ENCODE data around the gene NEDD9. TPM values are rescaled to one million over a fixed set of nuclear protein-coding genes. Genes with fewer than 3 reads are reported as not detected.
A peak's percentile ranks its signal among the peaks of the same experiment; 100 is the strongest.

NEDD9 gene
- total RNA-seq, 4 donors from 2014 or later: 19.8 to 49.4 (median 35.6) TPM

DNA sequence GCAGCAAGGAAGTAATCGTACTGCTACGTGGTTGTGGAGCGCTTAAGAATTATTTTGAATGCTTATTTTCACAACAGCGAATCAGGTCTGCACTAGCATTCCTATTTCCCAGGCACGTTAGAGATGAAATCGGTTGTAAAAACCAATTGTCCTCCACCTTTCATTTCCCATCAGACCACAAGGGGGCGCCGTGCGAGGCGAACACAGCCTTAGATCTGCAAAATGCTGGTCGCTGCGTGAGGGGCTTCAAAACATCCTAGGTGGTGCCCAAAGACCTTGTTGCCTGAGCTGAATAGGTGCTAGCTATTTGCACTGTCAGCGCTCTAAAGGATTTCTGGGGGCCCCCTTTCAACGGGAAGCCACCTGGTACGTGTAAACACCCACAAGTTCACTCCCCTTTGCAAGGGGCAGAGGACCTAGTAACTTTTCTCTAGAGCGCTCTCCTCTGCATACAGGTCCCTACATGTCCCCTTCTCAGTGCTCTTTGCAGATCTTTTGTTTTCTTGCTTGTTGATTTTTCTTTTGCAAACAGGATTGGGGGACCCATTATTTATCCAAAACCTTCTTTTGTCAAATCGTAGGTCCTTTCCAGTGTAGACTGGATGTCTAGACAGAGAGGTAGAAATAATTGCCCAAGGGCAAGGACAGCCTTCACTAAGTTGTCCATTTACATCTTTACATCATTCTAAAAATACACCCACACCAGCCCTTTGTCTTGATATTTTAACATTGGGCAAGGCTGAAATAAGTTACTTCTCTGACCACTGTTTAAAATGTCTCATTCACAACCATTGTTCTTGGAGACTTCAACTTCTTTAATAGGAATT lies 59.8 kb downstream of the NEDD9 start:
- Histone ChIP-seq H3K9me3 (no peaks in the 10 kb centered on the region), H3K4me3 (no peak overlapping the region), H3K27me3 (no peaks in the 10 kb centered on the region), H3K36me3 (no peaks in the 10 kb centered on the region), H3K4me1 (peaks cover 0 to 5% of the 10 kb centered on the region in 2 donors), H3K27ac (no peak overlapping the region)
- TF ChIP-seq, protein P1, sequence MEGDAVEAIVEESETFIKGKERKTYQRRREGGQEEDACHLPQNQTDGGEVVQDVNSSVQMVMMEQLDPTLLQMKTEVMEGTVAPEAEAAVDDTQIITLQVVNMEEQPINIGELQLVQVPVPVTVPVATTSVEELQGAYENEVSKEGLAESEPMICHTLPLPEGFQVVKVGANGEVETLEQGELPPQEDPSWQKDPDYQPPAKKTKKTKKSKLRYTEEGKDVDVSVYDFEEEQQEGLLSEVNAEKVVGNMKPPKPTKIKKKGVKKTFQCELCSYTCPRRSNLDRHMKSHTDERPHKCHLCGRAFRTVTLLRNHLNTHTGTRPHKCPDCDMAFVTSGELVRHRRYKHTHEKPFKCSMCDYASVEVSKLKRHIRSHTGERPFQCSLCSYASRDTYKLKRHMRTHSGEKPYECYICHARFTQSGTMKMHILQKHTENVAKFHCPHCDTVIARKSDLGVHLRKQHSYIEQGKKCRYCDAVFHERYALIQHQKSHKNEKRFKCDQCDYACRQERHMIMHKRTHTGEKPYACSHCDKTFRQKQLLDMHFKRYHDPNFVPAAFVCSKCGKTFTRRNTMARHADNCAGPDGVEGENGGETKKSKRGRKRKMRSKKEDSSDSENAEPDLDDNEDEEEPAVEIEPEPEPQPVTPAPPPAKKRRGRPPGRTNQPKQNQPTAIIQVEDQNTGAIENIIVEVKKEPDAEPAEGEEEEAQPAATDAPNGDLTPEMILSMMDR (IDR thresholded peaks at IDR 0.05 in 4 of 5, conservative IDR thresholded peaks at IDR 0.05 in 1 of 5): peak; percentile 63 to 85 (median 76)
- no peak for TF ChIP-seq POLR2A (IDR thresholded peaks at IDR 0.05)
- ATAC-seq (peak in 1 of 2 donors; percentile 50), DNase-seq (peak in 1 of 2 donors; percentile 11)
- intact Hi-C loops (cut with DNase I; ENCODE audit: low total_unique reads) (loop anchor here (1.0 to 5.0 kb wide), 3 partner anchors 60 to 324 kb away; partner anchors contain the start of gene NEDD9), in situ Hi-C loops (cut with MboI; ENCODE audit: low sequenced_read_pairs in 4 of 4) (loop anchor here in 3 of 4 donors (10.0 kb wide), 1 partner anchor 322 kb away; no protein-coding TSS in a partner anchor)

DNA sequence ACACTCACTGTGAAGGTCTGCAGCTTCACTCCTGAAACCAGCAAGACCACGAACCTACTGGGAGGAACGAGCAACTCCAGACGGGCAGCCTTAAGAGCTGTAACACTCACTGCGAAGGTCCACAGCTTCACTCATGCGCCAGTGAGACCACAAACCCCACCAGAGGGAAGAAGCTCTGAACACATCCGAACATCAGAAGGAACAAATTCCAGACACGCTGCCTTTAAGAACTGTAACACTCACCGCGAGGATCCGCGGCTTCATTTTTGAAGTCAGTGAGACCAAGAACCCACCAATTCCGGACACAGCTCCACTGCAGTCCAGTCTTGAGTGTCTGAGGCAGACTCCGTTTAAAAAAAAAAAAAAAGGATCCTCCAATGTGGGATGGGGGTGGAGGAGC lies 60.5 kb downstream of the NEDD9 start:
- no peaks in the 10 kb centered on the region for H3K9me3 ChIP-seq
- H3K27ac ChIP-seq: no peak overlapping the region
- in situ Hi-C loops (cut with MboI; ENCODE audit: low sequenced_read_pairs in 4 of 4) (loop anchor here in 3 of 4 donors (10.0 kb wide), 1 partner anchor 323 kb away; no protein-coding TSS in a partner anchor), intact Hi-C loops (cut with DNase I; ENCODE audit: low total_unique reads) (loop anchor here (1.0 to 5.0 kb wide), 3 partner anchors 60 to 324 kb away; partner anchors contain the start of gene NEDD9)
- no peaks in the 10 kb centered on the region for H3K36me3 ChIP-seq
- no peak for ATAC-seq
- no peaks in the 10 kb centered on the region for H3K27me3 ChIP-seq
- no peak overlapping the region for H3K4me3 ChIP-seq
- no peak for DNase-seq
- no peak for TF ChIP-seq POLR2A (IDR thresholded peaks at IDR 0.05)
- TF ChIP-seq, protein P1 (IDR thresholded peaks at IDR 0.05 in 4 of 5, conservative IDR thresholded peaks at IDR 0.05 in 1 of 5): no peak
- peaks cover 0 to 5% of the 10 kb centered on the region in 2 donors for H3K4me1 ChIP-seq

DNA sequence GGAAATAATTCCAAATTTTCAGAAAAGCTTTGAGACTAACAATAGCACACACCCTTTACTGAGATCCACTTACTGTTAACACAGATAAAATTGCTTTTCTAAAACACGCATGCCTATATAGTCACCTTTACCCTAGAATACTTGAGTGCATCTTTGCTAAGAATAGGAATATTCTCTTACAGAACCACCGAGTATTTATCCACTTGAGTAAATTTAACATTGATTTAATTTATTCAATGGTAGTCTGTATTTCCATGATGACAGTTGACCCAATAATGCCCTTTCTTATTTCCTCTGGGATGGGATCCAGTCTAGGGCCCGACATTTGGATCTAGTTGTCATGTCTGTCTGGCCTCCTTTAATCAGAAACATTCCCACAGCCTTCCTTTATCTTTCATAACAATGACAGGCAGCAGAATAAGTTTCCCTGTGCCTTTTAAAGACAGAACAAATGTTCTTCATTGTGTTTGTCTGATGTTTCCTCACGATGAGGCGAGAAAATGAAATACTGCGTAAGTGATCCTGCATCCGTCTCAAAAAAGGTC lies 64.3 kb downstream of the NEDD9 start:
- in situ Hi-C loops (cut with MboI; ENCODE audit: low sequenced_read_pairs in 4 of 4) (no loop called here), intact Hi-C loops (cut with DNase I; ENCODE audit: low total_unique reads) (no loop called here)
- Histone ChIP-seq H3K27ac (no peak overlapping the region), H3K36me3 (no peaks in the 10 kb centered on the region), H3K9me3 (no peaks in the 10 kb centered on the region), H3K4me3 (no peak overlapping the region), H3K4me1 (peaks cover 0 to 5% of the 10 kb centered on the region in 2 donors), H3K27me3 (no peaks in the 10 kb centered on the region)
- DNase-seq: no peak
- no peak for ATAC-seq
- TF ChIP-seq, protein P1 (IDR thresholded peaks at IDR 0.05 in 4 of 5, conservative IDR thresholded peaks at IDR 0.05 in 1 of 5): no peak
- TF ChIP-seq POLR2A (IDR thresholded peaks at IDR 0.05): no peak

DNA sequence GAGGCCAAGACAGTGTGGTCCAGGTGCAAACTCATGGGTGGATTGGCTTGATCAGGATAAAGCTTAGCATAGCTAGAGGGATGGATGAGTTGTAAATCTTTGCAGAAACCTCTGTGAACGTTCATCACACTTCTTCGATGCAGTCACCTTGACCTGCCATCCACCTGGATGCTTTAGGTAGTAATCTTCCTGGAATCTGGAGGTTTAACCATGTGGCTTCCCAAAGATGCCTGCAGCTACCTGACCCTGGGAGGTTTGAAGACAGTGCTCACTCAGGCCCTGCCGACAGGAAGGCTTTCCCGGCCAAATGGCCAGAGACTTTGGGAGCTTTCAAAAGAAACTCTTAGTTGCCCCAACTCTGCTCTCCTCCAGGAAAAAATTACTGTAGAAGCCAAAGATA lies 65.5 kb downstream of the NEDD9 start:
- intact Hi-C loops (cut with DNase I; ENCODE audit: low total_unique reads) (no loop called here), in situ Hi-C loops (cut with MboI; ENCODE audit: low sequenced_read_pairs in 4 of 4) (no loop called here)
- no peaks in the 10 kb centered on the region for H3K36me3 ChIP-seq
- TF ChIP-seq, protein P1 (IDR thresholded peaks at IDR 0.05 in 4 of 5, conservative IDR thresholded peaks at IDR 0.05 in 1 of 5): no peak
- H3K4me1 ChIP-seq: no peaks in the 10 kb centered on the region
- H3K27me3 ChIP-seq: no peaks in the 10 kb centered on the region
- ATAC-seq (no peak), DNase-seq (no peak)
- H3K27ac ChIP-seq: no peak overlapping the region
- H3K9me3 ChIP-seq: no peaks in the 10 kb centered on the region
- no peak overlapping the region for H3K4me3 ChIP-seq

Data from gastrocnemius medialis (tissue), 4 donors.